GM12878 (cell line): ENCODE measurements around the gene PDE9A. TPM values are rescaled to one million over a fixed set of nuclear protein-coding genes. Genes with fewer than 3 reads are reported as not detected.

ENCODE experiments used
- CBX5 ChIP-seq: sonication (generic); IDR thresholded peaks from 2 replicates; pipeline ENCODE4 v1.6.1; 2016; ENCODE audit warnings: low read depth, moderate library complexity, mild to moderate bottlenecking, inconsistent platforms
- CUX1 ChIP-seq: IDR thresholded peaks from 2 replicates; pipeline ENCODE4 v1.6.1; 2012; ENCODE audit warnings: improper control_type of control experiment, low read depth, low read length; ENCODE audit not compliant: insufficient replicate concordance
- HDGF ChIP-seq: fragments of 450-650 bp; IDR thresholded peaks from 2 replicates; pipeline ENCODE4 v1.6.1; 2016; ENCODE audit warnings: antibody characterized with exemption
- NBN ChIP-seq: fragments of 450-650 bp; IDR thresholded peaks from 2 replicates; pipeline ENCODE4 v1.6.1; 2016
- NKRF ChIP-seq: fragments of 450-650 bp; conservative IDR thresholded peaks from 2 replicates; pipeline ENCODE4 v1.6.1; 2017; ENCODE audit warnings: mild to moderate bottlenecking, moderate library complexity
- RB1 ChIP-seq: fragments of 450-650 bp; formaldehyde crosslinking; IDR thresholded peaks from 2 replicates; pipeline ENCODE4 v1.6.1; 2017; ENCODE audit warnings: mild to moderate bottlenecking, borderline replicate concordance
- polyA plus RNA-seq, 11 experiments: library from polyadenylated mRNA; depleted of rRNA in 4 of 11; unstranded in 6 of 11; stranded (reverse) in 5 of 11; fragments of >200 nt; fragmentation: Nextera tagmentation in 4 of 11; fragmentation: Illumina TruSeq in 1 of 11; extraction: Ambion mirVana in 4 of 11; extraction: Trizol in 1 of 11; gene quantifications; 1 replicate in 1 of 11; 2 replicates in 10 of 11; pipeline versions ENCODE4 v1.2.1 to v1.2.3, GENCODE V29; 2011 to 2016; ENCODE audit warnings: inconsistent platforms in 2 of 11, missing spikeins in 2 of 11, low read depth in 1 of 11
- total RNA-seq, 4 experiments: library from RNA; depleted of rRNA in 3 of 4; stranded (reverse); fragments of >200 nt in 3 of 4; fragmentation: Illumina TruSeq in 1 of 4; extraction: Trizol in 1 of 4; gene quantifications; 2 replicates each; pipeline versions ENCODE4 v1.2.1 to v1.2.3, GENCODE V29; 2013 to 2021

The PDE9A gene
- total and polyA plus RNA-seq, 10 of the 15 experiments (the other 5 are each of a cell fraction or from before 2014, with no cell fraction given), result 0.08 to 0.45 (median 0.20) TPM; not detected in 1

GRCh38 chr21:42702720-42703119 is 49.3 kb downstream of the PDE9A start (continued):
- TF ChIP-seq CUX1, result no peak
- no peak for TF ChIP-seq RB1
- TF ChIP-seq NKRF, result no peak
- no peak for TF ChIP-seq NBN
- no peak for TF ChIP-seq CBX5
- no peak for TF ChIP-seq HDGF
